Natural killer cell treated with Interleukin-12 subunit alpha and Interleukin-12 subunit beta and Interleukin-15 and Interleukin-18, amount 100 ng/mL, for 72 hours (primary cell): Measurements from ENCODE around the gene SPDYE2B. TPM values are rescaled to one million over a fixed set of nuclear protein-coding genes. Genes with fewer than 3 reads are reported as not detected.
"Not testable (repeated sequence)": the region's sequence is repeated elsewhere in the genome, so short reads cannot be mapped to it uniquely, and the experiment has no call there.

Experiments used
- ATAC-seq, 2 donors: fragments of 150-1000 bp; cut with Tn5 transposase in 1 of 2; sonication (Bioruptor Pico), chemical (Tn5 transposase) in 1 of 2; 2 replicates each; pipeline ENCODE4 v1.10.0; 2021
- DNase-seq: peaks from one replicate; pipeline ENCODE4 v3.0.0; 2022; ENCODE audit warnings: low spot score
- H3K27ac Mint-ChIP-seq, 2 donors: 1 replicate in 1 of 2; 2 replicates in 1 of 2; pipeline ENCODE4 v1.8.0; 2022; ENCODE audit warnings: mixed read lengths in 2 of 2, mild to moderate bottlenecking in 1 of 2, moderate library complexity in 1 of 2
- H3K27me3 Mint-ChIP-seq, 2 donors: 1 replicate in 1 of 2; 2 replicates in 1 of 2; pipeline ENCODE4 v1.8.0; 2022; ENCODE audit warnings: mixed read lengths in 2 of 2
- H3K36me3 Mint-ChIP-seq: one replicate; pipeline ENCODE4 v1.8.0; 2022; ENCODE audit warnings: mixed read lengths
- H3K4me1 Mint-ChIP-seq, 2 donors: 1 replicate in 1 of 2; 2 replicates in 1 of 2; pipeline ENCODE4 v1.8.0; 2022; ENCODE audit warnings: low read depth in 2 of 2, mixed read lengths in 2 of 2, mild to moderate bottlenecking in 1 of 2
- H3K4me3 Mint-ChIP-seq: one replicate; pipeline ENCODE4 v1.8.0; 2022; ENCODE audit warnings: mixed read lengths
- H3K9me3 Mint-ChIP-seq: 2 replicates; pipeline ENCODE4 v1.8.0; 2022; ENCODE audit warnings: mixed read lengths
- total RNA-seq, 2 donors: library from RNA; stranded (reverse); gene quantifications; one replicate each; pipeline ENCODE4 v1.2.3, GENCODE V29; 2022

SPDYE2B gene, protein sequence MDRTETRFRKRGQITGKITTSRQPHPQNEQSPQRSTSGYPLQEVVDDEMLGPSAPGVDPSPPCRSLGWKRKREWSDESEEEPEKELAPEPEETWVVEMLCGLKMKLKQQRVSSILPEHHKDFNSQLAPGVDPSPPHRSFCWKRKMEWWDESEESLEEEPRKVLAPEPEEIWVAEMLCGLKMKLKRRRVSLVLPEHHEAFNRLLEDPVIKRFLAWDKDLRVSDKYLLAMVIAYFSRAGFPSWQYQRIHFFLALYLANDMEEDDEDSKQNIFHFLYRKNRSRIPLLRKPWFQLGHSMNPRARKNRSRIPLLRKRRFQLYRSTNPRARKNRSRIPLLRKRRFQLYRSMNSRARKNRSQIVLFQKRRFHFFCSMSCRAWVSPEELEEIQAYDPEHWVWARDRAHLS
- total RNA-seq = not detected

- H3K27ac Mint-ChIP-seq, H3K36me3 Mint-ChIP-seq, H3K4me3 Mint-ChIP-seq, H3K9me3 Mint-ChIP-seq, DNase-seq, H3K27me3 Mint-ChIP-seq, H3K4me1 Mint-ChIP-seq: not testable (repeated sequence)
- peak in 1 of 2 donors; percentile 54 for ATAC-seq
These were observed at the start of gene SPDYE2B for GRCh38 chr7:102649924-102650323. SPDYE2B (plus strand) TSS chr7:102650319; CDS start chr7:102652349, 2,030 bp downstream.

GRCh38 chr7:102602317-102602716, 47.8 kb upstream of the SPDYE2B start:
- H3K4me1 Mint-ChIP-seq, H3K27me3 Mint-ChIP-seq, H3K9me3 Mint-ChIP-seq, H3K36me3 Mint-ChIP-seq, H3K4me3 Mint-ChIP-seq, DNase-seq, H3K27ac Mint-ChIP-seq: not testable (repeated sequence)
- ATAC-seq = peak; percentile 14 to 16

DNA sequence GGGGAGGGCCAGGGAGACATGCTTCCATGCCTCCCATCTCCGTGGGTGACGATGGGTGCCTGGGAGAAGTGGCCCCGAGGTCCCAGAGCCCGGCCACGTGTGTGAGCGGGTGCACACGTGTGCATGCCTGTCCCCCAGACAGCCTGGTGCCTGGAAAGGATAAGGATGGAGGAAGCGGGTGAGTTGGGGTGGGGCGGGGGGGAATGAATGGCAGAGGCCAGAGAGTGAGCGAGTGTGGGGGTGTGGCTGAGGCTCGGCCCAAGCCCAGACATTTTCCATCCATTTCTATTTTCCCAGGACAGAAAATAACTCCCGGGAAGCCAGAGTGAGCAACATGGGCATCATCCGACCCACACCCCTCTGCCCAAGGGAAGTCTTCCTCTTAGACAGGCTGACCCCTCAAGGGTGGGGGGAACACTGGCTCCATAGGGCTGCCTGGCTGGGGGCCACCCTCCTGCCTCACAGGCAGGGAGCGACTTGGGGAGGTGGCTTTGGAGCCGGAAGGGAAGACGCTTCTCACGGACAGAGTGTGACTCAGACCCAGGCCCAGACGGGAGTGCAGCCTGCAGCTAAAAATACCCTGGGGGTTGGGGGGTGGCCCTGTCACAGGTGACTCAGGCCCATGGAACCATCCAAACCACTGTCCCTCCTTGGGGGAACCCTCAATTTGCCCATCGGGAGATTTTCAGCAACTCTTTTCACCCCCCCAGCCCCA, 45.5 kb upstream of the SPDYE2B start:
- not testable (repeated sequence) for H3K27me3 Mint-ChIP-seq, H3K4me1 Mint-ChIP-seq, H3K9me3 Mint-ChIP-seq, H3K27ac Mint-ChIP-seq, H3K4me3 Mint-ChIP-seq, DNase-seq, H3K36me3 Mint-ChIP-seq
- ATAC-seq = peak in 1 of 2 donors; percentile 1

DNA sequence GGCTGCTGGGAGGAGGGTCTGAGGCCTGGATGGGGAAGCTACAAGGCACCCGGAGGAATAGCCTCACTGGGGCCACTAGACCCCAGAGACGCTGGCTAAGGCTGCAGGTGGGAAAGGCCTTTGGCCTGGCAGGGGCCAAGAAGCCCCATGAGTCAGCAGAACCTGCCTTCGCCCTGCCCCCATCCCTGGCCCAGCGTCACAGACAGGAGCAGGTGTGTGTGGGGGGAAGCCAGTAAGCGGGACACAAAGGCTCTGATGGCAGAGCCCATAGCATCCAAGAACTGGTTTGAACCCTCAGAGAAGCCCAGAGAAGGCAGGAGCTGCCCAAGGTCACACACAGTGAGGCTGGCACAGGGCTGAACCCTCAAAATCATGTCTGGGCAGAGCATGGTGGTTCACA, 43.3 kb upstream of the SPDYE2B start:
- not testable (repeated sequence) for DNase-seq, H3K27me3 Mint-ChIP-seq, ATAC-seq, H3K9me3 Mint-ChIP-seq, H3K4me3 Mint-ChIP-seq, H3K36me3 Mint-ChIP-seq, H3K27ac Mint-ChIP-seq, H3K4me1 Mint-ChIP-seq

- not testable (repeated sequence) for H3K27me3 Mint-ChIP-seq, ATAC-seq, H3K27ac Mint-ChIP-seq, H3K4me1 Mint-ChIP-seq, H3K36me3 Mint-ChIP-seq, H3K4me3 Mint-ChIP-seq, H3K9me3 Mint-ChIP-seq
- DNase-seq = peak; percentile 16
These were observed 40.4 kb upstream of the SPDYE2B start for GRCh38 chr7:102609734-102610133.

DNA sequence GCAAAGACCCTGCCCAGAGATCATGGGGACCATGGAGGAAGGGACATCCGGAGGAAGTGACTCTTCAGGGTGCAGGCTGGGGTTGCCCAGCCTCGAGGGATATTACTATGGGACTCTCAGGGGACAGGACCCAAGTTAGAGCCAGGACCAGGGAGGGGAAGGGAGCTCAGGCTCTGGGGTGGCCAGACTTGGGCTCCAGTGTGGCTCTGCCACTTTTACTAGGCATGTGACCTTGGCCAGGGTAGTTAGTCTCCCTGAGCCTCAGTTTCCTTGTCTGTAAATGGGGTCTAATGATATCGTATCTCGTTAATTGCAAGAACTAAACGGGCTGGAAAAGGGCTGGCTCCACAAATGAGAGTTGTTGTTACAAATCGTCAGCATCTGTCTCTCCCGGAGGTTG, 39.7 kb upstream of the SPDYE2B start:
- not testable (repeated sequence) for DNase-seq, H3K36me3 Mint-ChIP-seq, H3K27ac Mint-ChIP-seq, H3K4me3 Mint-ChIP-seq, ATAC-seq, H3K4me1 Mint-ChIP-seq, H3K27me3 Mint-ChIP-seq, H3K9me3 Mint-ChIP-seq

DNA sequence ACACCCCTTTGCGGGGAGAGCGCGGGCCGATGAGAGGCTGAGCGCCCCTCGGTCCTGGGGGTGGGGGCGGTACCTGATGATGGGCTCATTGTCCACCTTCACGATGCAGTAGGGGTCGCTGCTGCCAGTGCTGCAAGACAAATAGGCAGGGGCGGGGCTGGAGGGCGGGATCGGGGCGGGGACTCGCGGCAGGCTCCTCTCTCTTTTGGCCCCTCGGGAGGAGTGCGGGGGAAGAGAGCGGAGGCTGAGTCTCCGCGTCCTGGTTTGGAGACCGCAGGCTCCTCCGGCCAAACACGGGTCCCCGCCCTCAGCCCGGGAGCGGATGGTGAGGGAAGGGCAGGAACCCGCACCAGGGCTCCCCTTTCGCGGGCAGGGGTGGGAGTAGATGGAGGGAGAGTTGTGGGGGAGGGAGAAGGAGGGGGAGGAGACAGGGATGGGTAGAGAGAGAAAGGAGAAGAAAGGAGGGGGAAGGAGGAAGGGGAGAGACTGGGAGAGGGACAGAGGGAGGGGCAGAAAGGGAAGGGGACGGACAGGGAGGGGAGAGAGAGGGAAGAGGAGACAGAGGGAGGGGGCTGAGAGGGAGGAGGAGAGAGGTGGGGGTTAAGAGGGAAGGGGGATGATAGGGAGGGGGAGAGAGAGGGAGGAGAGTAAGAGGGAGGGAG, 39.0 kb upstream of the SPDYE2B start:
- not testable (repeated sequence) for H3K27me3 Mint-ChIP-seq, H3K4me3 Mint-ChIP-seq, H3K36me3 Mint-ChIP-seq, H3K27ac Mint-ChIP-seq, H3K9me3 Mint-ChIP-seq, H3K4me1 Mint-ChIP-seq, DNase-seq
- peak; percentile 56 to 71 for ATAC-seq

- H3K36me3 Mint-ChIP-seq, H3K27ac Mint-ChIP-seq, ATAC-seq, H3K27me3 Mint-ChIP-seq, H3K4me3 Mint-ChIP-seq, H3K4me1 Mint-ChIP-seq, H3K9me3 Mint-ChIP-seq: not testable (repeated sequence)
- DNase-seq = peak; percentile 55
These were observed 38.3 kb upstream of the SPDYE2B start for GRCh38 chr7:102611675-102612325.

- not testable (repeated sequence) for H3K36me3 Mint-ChIP-seq, H3K27me3 Mint-ChIP-seq, H3K4me3 Mint-ChIP-seq, H3K4me1 Mint-ChIP-seq, H3K27ac Mint-ChIP-seq, ATAC-seq, H3K9me3 Mint-ChIP-seq
- peak; percentile 26 for DNase-seq
These were observed 36.4 kb upstream of the SPDYE2B start for GRCh38 chr7:102613575-102614345.

GRCh38 chr7:102614346-102614697, 35.8 kb upstream of the SPDYE2B start:
- not testable (repeated sequence) for H3K4me1 Mint-ChIP-seq, H3K9me3 Mint-ChIP-seq, H3K27ac Mint-ChIP-seq, H3K27me3 Mint-ChIP-seq, H3K36me3 Mint-ChIP-seq, ATAC-seq, H3K4me3 Mint-ChIP-seq, DNase-seq

DNA sequence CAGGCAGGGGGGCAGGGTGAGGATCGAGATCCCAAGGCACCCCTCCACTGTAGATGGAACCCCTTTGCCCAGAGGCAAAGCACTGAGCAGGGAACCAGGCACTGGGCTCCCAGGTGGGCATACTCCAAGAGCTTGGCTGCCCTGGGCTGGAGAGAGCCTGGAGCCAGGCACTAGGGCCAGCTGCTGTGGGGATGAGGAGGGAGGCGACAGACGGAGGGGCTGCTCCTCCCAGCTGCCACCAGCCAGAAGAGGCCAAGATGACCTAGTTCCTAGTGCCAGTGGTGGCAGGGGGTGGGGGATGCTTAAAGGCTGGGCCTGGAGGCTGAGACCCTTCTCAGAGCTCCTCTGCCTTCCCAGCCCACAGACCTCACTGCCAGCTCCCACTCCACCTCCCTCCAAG, 35.2 kb upstream of the SPDYE2B start:
- not testable (repeated sequence) for H3K9me3 Mint-ChIP-seq, ATAC-seq, DNase-seq, H3K27ac Mint-ChIP-seq, H3K36me3 Mint-ChIP-seq, H3K27me3 Mint-ChIP-seq, H3K4me1 Mint-ChIP-seq, H3K4me3 Mint-ChIP-seq

- not testable (repeated sequence) for H3K27ac Mint-ChIP-seq, H3K27me3 Mint-ChIP-seq, DNase-seq, H3K4me3 Mint-ChIP-seq, H3K9me3 Mint-ChIP-seq, H3K36me3 Mint-ChIP-seq, H3K4me1 Mint-ChIP-seq, ATAC-seq
These were observed 34.2 kb upstream of the SPDYE2B start for GRCh38 chr7:102615930-102616329.

DNA sequence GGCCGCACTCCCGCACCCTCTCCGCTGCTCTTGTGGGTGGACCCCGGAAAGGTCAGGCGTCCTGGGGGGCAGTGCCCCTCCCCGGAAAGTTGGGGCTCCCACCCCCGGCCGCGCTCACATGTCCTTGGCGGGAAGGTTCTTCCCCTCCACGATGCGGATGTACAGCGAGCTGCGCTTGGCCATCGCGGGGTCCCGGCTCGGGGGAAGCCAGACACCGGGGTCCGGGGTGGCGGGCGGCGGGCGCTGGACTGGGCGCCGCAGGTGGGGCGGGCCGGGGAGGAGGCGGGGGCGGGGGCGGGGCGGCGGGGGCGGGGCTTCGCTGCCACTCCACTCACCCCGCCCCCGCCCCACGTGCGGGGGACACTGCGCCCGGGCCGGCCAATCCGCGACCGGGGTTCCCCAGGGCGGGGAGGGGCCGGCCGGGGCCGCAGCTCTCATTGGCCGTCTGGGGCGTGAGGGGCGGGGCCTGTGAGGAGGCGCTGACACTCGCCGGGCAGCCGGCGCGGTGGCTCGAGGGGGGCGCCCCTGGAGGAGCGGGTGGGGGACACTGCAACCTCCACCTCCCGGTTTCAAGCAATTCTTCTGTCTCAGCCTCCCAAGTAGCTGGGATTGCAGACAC, 33.5 kb upstream of the SPDYE2B start, which contains the start of gene RASA4:
RASA4 (minus strand) TSS at position 250 of the 619 bp plus-strand sequence; CDS start at position 183, 67 bp downstream.
- not testable (repeated sequence) for H3K36me3 Mint-ChIP-seq, H3K9me3 Mint-ChIP-seq, H3K27me3 Mint-ChIP-seq, H3K4me1 Mint-ChIP-seq, H3K27ac Mint-ChIP-seq
- H3K4me3 Mint-ChIP-seq = peak within 1 kb of the TSS; percentile 39
- DNase-seq (peak; percentile 65), ATAC-seq (peak; percentile 98 to 99)
